Fibroblast of the conjunctiva (primary cell): ENCODE data around the gene SGPL1.

ENCODE experiments used
- DNase-seq: peaks from one replicate; pipeline ENCODE4 v3.0.0-alpha.2; 2010; ENCODE audit warnings: low read depth

The SGPL1 gene

DNA sequence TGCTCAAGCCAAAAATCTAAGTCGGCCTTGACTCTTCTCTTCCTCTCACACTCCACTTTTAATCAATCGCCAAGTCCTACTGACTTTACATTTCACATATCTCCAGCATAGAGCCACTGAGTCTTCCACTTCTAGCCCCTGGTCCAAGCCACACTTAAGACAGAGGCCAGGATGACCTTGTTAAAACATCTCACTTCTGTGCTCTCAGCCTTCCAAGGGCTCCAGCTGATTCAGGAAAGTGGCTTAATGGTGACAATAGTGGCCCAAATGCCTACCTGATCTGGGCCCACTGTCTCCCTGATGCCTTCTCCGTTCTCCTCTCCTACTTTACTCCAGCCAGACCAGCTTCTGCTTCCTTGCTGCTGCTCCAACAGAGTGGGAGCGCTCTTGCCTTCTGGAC lies 35.0 kb upstream of the SGPL1 start:
- DNase-seq: no peak

DNA sequence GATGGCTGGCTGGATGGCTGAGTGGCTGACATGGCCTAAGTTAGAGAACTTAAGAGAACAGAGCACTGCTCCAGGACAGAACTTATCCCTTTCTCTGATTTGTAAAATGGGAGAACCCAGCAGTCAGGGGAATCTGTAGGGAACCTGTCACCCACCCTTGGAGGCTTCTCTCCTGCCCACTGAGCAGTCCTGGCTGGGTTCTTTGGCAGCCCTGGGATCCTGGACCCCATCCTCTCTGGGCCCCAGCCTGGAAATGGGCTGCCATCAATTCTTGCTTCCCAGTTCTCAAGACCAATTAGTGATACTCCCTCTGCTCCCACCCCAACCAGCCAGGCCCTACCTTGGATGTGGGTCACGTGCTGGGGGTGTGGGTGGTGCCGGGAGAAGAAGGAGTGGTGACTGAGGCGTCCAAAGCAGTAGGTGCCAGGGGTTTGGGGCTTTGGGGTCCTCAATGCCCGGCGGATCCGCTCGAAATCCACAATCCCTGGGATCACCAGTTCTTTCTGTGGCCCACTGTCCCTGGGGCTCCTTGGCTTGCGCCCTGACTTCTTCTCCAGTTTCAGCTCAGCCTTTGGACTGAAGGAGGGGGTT lies 34.2 kb upstream of the SGPL1 start:
- no peak for DNase-seq

DNA sequence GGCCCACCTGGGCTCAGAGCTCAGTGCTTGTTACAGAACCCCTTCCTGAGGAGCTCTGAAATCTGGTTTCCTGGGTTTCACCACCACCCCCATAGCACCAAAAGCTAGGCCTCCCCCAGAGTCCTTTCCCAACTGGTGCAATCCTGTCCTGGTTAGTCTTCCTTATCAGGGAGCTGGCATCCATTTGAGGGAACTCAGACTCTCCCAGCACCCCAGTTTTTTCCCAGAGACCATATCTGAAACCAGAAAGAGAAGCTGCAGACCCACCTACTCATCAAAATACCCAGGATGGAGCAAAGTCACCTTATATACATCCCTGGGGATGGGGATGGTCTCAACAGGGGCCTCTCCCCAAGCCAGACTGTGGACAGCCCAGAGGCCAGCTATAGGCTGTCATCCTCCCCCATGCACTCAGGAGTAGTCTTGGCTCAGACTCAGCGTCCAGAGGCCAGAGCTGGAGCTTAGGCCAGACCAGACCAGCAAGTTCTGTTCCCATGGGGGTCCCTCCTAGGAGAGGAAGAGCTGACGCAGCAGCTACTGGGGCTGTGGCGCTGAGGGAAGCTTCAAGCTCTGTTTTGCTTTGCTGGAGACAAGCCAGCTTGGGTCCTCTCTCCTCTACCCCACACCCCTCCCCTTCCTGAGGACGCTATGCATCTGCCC lies 33.5 kb upstream of the SGPL1 start:
- no peak for DNase-seq

DNA sequence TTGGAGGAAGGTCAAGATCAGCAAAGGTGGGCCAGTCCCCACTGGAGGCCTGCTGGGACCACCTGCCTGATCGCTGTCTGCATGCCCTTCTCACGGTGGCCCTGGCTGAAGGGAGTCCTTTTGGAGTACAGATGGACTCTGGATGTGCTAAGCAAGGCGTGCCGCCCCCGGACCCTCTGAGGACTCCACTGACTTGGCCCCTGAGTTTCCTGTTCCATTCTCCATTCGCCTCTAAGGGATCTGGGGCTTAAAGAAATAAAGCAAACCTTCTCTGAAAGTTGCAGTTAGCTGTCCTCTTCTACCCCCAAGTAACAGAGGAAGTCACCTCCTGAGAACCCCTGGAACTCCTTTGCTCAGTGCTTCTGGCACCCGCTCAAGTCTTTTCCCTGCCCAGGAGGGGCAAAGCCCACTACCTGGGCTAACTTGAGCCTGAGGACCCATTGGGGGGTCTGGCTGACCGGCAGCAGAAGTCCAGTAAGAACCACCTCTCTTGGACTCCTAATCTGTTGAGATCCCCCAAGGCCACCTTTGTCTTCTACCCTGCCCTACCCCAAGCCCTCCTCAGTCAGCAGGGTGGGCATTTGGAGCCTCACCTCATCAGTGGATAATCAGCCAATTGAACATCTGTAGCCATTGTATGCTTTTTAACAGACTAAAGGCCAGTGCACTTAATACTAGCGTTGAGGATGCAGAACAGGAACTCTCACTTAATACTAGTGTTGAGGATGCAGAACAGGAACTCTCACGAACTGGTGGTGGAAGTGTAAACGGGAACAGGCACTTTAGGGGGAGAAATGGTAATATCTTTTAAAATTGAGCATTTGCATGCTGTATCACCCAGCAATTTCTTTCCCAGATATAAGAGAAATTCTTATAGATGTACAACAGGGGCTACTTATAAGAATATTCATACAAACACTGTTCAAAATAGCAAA lies 32.7 kb upstream of the SGPL1 start:
- no peak for DNase-seq

DNA sequence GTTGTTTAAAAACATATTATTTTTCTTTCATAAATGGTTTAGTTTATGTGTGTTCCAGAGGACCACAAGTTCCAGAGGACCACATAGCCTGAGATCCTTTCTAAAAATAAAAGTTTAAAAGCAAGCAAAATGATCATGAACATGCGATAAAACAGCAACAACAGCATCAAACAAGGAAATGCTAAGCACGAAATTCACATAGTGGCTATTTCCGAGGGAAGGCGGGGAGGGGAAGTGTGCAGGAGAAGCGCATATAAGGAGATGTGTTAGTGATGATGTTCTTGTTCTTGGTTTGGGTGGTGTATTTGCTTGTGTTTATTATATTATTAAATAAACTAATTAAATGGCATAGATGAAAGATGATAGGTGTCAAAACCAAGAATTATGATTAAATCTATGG lies 31.7 kb upstream of the SGPL1 start:
- no peak for DNase-seq

DNA sequence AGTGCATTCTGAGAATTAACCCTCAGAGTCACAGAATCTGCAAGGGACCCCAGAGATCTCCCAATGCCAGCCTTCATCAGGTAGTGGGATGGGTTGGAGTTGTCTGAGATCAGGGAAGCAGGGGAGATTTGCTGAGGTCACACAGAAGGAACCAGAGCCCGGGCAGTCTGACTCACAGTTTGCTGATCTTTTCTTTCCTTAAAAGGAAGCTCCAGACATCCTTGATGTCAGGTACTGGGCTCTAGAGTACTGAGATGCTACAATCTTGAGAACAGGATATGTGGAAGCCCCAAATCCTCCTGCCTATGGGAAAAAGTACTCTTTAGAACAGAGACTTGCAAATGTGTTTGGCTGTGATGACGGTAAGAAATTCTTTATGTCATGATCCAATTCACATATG lies 31.3 kb upstream of the SGPL1 start:
- no peak for DNase-seq

DNA sequence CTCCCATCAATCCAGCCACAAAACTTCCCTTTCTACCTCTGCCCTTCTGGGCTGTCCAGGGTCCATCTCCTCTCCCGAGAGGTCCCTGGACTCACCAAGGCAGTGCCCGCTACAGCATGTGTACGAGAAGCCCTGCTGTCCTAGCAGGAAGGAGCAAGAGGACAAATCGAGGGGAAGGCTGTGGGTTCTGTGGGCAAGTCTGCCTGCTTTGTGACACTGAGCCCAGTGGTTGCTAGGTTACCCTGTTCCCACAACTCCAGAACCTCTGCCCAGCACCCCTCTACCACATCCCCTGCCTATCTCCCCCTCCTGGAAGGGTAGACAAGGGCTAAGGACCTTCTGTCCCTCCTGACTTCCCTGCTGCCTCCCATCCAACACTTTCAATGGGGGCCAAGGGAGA lies 30.6 kb upstream of the SGPL1 start, which contains the start of gene TBATA:
TSS of gene TBATA (minus strand) at position 188 of the 400 bp plus-strand sequence. CDS start 1,998 bp downstream, outside the sequence.
- DNase-seq: no peak

DNA sequence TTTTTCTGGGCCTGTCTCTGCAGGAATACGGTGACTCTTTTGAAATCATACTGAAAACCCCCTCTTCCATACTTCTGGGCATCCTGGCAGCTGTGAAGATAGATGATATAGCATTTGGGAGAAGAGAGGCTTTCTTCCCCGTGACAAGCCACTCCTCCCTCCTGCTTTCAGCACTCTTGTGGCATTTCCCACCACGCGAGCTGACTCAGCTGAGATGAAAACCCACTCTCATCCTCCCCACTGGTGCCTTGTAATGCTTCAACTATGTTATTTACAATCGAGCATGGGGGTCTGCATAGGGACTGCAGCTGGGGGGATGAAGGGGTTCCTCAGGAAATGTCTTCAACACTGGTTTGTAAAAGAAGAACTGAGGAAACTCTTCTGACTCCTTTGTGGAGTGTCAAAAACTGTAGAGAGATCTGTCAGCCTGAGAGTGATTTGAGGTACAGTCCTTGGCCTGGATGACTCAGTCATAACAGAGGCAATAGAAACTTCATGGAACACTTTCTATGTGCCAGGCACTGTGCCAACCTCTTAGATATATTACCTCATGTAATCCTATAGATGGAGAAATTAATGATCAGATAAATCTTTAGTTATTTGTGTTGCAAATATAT lies 28.8 kb upstream of the SGPL1 start:
- DNase-seq: no peak

DNA sequence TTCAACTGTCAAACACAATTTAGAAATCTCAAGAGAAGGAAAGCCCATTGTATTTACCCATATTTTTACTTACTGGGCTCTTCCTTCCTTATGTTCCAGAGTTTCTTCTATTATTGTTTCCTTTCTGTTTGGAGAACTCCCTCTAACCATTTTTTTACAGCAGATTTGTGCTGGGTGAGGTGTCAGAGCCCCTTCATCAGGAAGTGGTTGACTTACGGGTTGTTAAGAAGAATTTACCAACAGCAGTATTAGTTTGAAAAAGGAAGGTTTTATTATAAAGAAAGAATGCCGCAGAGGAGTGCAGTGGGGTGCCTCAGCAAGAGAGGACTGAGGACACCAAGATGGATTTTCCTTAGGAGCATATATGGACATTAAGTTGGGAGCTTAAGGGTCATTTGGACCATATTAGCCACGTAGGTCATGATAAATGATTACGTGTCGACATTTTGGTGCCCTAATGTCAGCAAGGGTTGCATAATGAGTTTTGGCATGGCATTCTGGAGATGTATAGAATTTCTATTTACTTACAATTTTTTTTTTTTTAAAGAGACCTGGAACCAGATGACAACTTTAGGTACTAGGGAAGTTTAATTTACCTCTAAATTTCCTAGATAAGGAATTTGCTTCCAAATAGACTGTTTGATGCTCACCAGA lies 24.2 kb upstream of the SGPL1 start:
- no peak for DNase-seq

DNA sequence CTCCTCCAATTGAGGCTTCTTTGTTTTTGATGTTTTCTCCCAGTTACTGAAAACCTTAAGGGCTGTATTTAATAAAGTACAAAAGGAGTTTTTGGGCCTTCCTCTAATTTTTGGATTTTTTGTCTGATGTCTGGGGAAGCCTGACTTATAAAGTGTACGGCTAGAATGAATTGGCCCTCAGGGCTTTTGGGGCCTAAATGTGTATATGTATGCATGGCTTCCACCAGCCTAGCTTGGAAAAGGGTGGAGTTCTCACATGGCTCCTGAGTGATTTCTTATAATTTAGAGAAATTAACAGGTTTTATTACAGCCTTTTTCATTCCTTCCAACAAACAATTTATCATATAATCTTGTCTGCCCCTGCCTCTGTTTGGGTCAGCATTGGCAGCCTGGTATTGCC lies 20.1 kb upstream of the SGPL1 start:
- DNase-seq: no peak

DNA sequence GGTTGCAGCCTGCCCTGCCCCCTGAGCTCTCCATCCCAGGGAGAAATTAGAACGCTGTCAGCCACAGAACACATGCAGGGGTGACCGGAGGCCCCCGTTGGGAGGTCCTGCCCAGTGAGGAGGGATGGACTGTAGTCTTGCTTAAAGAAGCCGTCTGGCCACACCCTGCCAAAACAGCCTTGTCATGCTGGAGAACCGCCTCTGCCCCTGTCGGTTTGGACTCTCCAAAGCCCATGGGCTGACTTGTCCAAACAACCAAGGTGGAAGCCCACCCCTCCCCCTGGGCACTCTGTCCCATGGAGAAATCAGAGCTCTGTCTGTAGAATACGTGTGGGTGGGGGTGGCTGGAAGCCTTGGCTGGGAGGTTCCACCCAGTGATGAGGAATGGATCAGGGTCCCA lies 17.9 kb upstream of the SGPL1 start:
- DNase-seq: no peak

DNA sequence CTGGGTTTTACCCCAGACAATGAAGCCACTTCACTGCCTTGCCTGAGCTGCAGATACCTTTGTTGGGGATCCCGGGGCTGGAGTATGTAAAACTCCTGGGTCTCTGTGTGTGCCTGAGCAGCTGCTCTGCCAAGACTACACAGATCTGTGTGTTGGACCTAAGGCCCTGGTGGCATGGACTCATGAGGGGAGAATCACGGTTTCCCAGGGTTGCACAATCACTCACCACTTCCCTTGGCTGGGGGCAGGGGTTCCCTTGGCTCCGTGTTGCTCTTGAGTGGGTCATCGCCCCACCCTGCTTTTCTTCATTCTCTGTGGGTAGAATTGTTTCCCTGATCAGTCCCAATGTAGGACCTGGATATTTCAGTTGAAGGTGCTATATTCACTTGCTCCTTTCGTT lies 16.6 kb upstream of the SGPL1 start:
- no peak for DNase-seq

DNA sequence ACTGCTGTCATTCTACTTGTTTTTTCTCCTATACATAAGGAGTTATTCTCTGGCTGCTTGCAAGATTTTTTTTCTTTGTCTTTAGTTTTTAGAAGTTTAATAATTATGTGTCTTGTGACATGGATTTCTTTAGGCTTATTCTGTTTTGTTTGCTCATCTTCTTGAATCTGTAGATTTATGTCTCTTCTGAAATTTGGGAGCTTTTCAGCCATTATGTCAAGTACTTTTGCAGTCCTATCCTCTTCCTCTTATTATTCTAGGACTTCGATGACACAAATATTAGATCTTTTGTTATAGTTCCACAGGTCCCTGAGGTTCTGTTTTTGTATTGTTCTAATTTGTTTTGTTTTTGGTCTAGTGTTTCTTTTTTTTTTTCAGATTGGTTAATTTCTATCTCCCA lies 13.9 kb upstream of the SGPL1 start:
- DNase-seq: no peak

DNA sequence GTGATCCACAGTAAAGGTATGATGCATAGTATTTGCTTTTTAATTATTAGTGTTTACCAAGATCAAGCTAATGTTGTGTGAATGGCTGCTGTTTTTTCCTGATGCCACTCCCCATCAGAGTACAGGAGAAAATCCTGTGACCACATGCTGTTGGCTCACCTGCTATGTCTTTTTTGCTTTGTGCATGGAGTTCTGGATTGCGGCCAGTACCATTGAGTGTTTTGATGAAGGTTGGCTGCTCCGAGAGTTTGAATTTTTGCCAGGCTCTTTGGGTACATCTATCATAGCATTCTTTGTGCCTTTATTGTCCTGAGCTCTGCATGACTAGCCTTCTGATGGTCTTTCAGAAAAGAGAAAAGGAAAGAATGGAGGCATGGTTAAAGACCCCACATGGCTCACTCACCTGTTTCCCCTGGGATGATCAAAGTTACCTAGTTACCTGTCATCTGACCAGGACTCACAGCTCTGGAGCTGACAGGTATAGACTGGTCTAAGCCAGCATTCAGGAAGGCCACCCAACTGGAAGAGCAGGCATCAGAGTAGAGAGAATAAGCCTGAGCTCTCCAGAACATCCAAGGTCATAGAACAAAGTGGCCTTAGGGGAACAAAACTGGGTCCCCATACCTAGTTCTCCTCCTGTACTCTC lies 11.8 kb upstream of the SGPL1 start:
- no peak for DNase-seq

DNA sequence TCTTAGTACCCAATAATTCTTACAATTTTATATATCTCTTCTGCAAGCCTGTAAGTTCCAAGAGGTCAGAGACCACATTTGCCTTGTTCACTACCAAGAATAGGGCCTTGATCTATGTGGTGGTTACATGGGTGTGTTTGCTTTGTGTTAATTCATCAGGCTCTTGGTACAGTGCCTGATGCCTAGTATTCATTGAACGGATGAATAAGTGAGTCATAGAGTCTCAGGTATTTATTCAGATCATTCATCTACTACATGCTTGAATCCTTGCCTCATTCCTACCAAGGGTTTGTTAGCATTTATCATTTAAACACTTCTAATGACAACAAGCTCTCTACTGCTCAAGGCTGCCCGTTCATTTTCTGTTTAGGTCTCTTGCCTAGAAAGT lies 11.3 kb upstream of the SGPL1 start:
- no peak for DNase-seq

DNA sequence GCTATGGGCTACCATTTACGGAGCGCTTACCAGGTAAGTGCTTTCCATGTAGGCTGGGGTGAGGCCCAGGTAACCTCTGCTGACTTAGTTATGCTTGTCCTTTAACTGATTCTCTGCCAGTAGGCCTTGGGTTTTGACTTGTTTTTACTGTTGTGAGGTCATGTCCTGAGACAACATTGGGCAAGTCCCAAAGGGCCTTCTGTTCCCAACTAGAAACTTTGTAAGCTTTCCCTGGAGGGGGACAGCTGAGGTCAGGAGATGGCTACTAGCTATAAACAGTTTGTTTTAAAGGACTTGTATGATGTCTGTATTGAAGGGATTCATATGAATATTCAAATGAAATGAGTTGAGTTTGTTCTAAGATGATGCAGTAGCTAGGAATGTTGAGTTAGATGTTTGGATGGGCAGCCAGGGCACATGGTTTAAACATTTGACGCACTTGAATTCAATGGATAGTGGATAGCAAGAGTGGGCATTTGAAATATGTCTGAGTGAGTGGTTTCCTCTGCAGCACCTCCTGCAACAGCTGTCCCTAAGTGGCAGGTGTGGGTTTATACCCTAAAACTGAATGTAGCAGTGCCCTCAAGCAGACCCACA lies 10.0 kb upstream of the SGPL1 start:
- no peak for DNase-seq

DNA sequence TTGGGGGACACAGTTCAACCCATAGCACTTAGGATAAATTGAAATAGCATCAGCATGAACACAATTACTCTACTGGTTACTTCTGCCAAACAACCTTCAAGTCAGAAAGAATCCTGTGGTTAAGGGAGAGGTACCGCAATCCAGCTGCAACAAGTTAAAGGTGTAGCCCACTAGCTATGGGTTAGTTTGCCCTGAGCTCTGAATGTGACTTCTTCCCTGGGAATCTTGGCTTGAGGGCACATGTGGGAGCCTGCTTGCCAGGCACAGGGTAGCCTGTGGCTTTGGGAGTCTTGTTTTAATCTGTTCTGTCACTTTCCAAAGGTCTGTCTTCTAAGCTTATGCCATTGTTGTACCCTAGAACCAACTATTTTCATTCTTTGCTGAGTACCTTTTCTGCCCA lies 8.9 kb upstream of the SGPL1 start:
- DNase-seq: no peak

DNA sequence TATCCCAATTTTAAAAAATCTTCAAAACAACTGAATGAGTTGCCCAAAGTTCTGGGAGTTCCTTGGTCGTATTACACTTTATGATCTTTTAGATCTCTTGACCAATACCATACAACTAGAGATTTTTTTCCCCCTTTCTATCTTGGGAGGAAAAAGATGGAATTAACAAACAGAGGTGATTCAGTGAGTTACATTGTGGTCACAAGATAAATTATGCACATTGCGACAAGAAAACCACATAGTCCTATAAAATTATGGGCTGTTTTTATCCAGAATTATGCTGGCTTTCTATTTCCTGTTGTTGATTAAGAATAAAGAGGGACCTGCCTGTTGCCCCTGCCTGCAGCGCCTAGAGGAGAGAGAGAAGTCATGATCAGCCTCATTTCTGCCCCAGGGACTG lies 8.2 kb upstream of the SGPL1 start:
- no peak for DNase-seq

DNA sequence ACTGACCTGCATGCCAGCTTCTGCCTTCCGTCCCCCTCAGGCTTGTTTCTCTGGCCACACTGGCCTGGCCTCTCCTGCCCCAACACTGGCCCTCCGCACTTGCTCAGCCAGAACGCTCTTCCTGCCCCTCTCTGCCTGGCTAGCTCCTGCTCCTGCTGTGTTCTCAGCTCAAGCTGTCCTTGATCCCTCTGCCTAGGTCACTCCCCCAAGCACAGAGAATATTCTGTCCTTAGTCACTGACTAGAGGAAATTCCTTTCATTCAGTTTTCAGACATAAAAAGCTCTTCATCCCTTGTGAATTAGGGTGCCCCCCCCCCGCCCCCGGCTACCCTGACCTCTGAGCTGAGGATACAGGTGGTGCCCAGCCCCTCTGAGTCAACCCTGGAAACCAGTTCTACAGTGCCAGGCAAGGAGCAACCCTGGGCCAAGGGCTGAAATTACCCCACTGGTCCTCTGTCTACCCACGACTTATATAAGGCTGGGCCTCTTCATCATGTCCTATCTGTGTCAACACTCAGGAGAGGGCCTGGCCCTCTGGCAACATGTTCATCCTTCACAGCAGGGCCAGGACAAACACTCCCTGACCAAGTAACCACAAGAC lies 6.6 kb upstream of the SGPL1 start:
- DNase-seq: no peak

DNA sequence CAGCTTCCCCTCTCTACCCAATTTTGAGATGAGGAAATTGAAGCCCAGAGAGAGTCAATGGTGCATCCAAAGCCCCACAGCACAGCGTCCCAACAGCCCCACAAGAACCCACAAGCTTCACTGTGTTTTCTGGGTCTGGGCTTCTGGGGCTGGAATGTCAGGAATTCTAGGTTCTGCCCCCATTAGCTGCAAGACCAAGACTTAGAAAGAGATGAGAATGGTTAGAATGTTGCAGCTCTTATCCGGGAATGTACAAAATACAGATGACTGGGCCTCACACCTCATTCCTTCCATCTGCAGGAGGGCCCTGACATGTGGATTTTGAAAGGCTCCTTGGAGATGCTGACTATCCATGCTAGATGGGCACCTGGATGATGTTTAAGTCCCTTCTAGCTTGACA lies 6.0 kb upstream of the SGPL1 start:
- DNase-seq: no peak

DNA sequence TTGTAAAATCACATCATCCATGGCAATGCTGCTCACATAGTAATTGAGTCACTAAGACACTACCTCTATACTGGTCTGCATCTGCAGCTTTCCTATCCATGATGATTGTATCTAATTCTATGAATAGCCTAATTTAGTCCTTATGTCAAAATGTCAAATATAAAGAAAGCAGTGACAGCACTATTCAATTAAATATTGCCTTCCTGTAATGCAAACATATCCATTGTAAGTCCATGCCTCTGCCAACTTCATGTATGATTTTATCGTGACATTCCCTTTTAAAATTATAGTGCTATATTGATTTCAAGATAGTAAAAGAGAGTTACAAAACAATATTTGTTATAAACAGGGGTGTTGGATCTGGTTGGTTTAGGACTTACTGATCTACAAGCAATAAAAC lies 4.8 kb upstream of the SGPL1 start:
- DNase-seq: no peak
